ENCODE data around the gene CERK. TPM values are rescaled to one million over a fixed set of nuclear protein-coding genes. Genes with fewer than 3 reads are reported as not detected.

Gene CERK
- total RNA-seq, 2 experiments from 2014 or later = 38.1 to 41.3 TPM

- Mint-ChIP-seq H3K4me3 (peak overlapping the region; percentile 1), H3K27ac (peak overlapping the region; percentile 39), H3K36me3 (peaks cover 2% of the 10 kb centered on the region), H3K27me3 (no peaks in the 10 kb centered on the region), H3K4me1 (peaks cover 29% of the 10 kb centered on the region), H3K9me3 (no peaks in the 10 kb centered on the region)
- no peak for DNase-seq
Measured at GRCh38 chr22:46678003-46678657, 59.9 kb downstream of the CERK start.

DNA sequence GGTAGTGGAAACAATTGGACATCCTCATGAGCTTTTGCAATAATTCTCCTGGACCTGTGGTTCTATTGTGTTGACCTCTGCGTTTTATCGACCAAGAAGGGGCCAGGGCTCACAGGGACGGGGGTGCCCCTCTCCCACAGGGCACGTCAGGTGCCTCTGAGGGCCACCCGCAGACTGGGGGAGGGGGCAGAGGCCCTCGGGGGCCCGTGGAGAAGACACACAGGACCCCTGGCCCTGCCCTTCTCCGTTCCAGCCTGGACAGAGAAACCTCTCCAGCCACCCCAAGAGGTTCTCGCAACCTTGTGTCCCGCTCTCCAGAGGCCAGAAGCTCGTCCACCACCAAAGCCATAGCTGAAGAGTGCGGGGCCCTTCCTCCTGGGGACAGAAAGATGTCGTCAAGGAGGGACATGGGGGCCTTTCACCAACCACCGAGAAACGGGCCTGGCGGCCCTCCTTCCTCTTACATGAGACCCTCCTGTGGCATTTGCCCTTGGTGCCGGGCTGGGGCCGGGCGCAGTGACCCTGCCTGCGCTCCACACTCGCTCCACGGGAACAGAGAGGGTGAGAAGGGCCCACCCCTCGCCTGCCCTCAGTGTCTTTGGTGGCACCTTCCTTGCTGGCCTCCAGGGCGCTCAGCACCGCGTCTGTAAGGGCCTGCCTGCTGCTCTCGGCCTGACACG lies 60.6 kb downstream of the CERK start:
- Mint-ChIP-seq H3K27ac (peak overlapping the region; percentile 39), H3K9me3 (no peaks in the 10 kb centered on the region), H3K27me3 (no peaks in the 10 kb centered on the region), H3K4me3 (peak overlapping the region; percentile 1), H3K4me1 (peaks cover 33% of the 10 kb centered on the region), H3K36me3 (peaks cover 2% of the 10 kb centered on the region)
- DNase-seq = no peak

DNA sequence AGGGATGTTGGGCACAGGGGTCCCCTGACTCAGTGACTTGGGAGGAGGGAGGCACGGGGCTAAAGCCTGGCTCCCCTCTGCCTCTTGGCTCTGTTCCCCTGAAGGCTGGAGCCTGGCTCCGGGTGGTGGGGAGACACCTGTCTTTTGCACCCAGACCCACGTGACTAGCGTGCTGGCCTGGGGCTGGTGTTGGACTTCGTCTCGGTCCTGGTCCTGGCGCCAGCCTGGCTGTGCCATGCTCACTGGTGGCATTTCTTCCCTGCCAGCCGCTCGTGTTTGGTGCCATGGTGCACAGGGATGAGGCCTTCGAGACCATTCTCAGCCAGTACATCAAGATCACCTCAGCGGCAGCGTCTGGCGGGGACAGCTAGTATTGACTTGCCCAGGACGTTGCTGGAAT lies 61.2 kb downstream of the CERK start:
- peaks cover 2% of the 10 kb centered on the region for H3K36me3 Mint-ChIP-seq
- DNase-seq = no peak
- no peaks in the 10 kb centered on the region for H3K27me3 Mint-ChIP-seq
- H3K27ac Mint-ChIP-seq = no peak overlapping the region
- no peaks in the 10 kb centered on the region for H3K9me3 Mint-ChIP-seq
- H3K4me3 Mint-ChIP-seq = no peak overlapping the region
- H3K4me1 Mint-ChIP-seq = peaks cover 35% of the 10 kb centered on the region

- Mint-ChIP-seq H3K4me3 (no peak overlapping the region), H3K27ac (no peak overlapping the region), H3K4me1 (peaks cover 35% of the 10 kb centered on the region), H3K36me3 (peaks cover 2% of the 10 kb centered on the region), H3K27me3 (no peaks in the 10 kb centered on the region), H3K9me3 (no peaks in the 10 kb centered on the region)
- no peak for DNase-seq
Measured at GRCh38 chr22:46676479-46676878, 61.6 kb downstream of the CERK start.

DNA sequence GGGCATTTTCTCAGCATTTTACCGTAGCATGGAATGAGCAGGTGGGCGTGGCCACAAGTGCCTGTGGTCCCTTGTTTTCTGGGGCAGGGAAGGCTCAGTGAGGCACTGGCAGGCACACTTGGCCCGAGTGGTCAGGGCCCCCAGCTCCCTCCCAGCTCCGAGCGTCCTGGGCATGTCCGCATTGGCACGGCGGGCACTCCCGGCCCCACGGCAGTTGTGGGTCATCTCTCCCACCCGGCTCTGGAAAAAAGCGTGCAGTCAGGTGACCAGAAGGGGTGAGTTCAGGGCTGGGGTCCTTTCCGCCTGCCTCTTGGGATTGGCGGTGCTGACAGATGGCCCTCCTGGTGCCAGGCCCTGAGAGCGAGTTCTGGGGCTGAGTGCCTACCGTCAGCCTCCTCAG lies 62.1 kb downstream of the CERK start:
- no peaks in the 10 kb centered on the region for H3K9me3 Mint-ChIP-seq
- H3K27me3 Mint-ChIP-seq = no peaks in the 10 kb centered on the region
- DNase-seq = no peak
- H3K4me3 Mint-ChIP-seq = peak overlapping the region; percentile 85
- peaks cover 33% of the 10 kb centered on the region for H3K4me1 Mint-ChIP-seq
- peaks cover 2% of the 10 kb centered on the region for H3K36me3 Mint-ChIP-seq
- H3K27ac Mint-ChIP-seq = peak overlapping the region; percentile 92

GRCh38 chr22:46675479-46675878 lies 62.6 kb downstream of the CERK start:
- peak overlapping the region; percentile 85 for H3K4me3 Mint-ChIP-seq
- DNase-seq = no peak
- peaks cover 2% of the 10 kb centered on the region for H3K36me3 Mint-ChIP-seq
- peak overlapping the region; percentile 92 for H3K27ac Mint-ChIP-seq
- no peaks in the 10 kb centered on the region for H3K9me3 Mint-ChIP-seq
- no peaks in the 10 kb centered on the region for H3K27me3 Mint-ChIP-seq
- H3K4me1 Mint-ChIP-seq = peaks cover 33% of the 10 kb centered on the region

GRCh38 chr22:46674906-46675305 lies 63.1 kb downstream of the CERK start:
- H3K27me3 Mint-ChIP-seq = no peaks in the 10 kb centered on the region
- H3K27ac Mint-ChIP-seq = peak overlapping the region; percentile 92
- peaks cover 33% of the 10 kb centered on the region for H3K4me1 Mint-ChIP-seq
- H3K36me3 Mint-ChIP-seq = peaks cover 2% of the 10 kb centered on the region
- H3K4me3 Mint-ChIP-seq = peak overlapping the region; percentile 85
- H3K9me3 Mint-ChIP-seq = no peaks in the 10 kb centered on the region
- DNase-seq = no peak

DNA sequence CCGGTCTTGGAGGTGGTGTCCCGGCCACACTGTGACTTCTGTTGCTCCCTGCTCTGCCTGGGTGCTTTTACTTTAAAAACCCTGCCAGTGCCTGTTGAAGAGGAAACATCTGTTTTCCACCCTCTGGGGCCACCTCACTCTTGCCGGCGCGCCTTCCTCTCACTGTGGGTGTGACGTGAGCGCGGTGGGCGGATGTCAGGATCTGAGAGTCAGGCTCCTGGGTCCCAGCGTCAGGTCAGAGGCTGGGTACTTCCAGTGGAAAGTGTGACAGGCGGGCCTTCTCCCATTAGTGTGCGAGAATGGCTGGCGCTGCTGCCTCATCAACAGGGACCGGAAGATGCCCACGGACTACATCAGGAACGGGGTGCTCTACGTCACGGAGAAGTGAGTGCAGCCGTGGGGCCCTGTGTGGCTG lies 63.7 kb downstream of the CERK start:
- Mint-ChIP-seq H3K9me3 (no peaks in the 10 kb centered on the region), H3K27ac (peak overlapping the region; percentile 92), H3K27me3 (no peaks in the 10 kb centered on the region), H3K4me3 (peak overlapping the region; percentile 85), H3K36me3 (peaks cover 2% of the 10 kb centered on the region), H3K4me1 (peaks cover 33% of the 10 kb centered on the region)
- DNase-seq = peak; percentile 96

- H3K4me1 Mint-ChIP-seq = peaks cover 33% of the 10 kb centered on the region
- H3K9me3 Mint-ChIP-seq = no peaks in the 10 kb centered on the region
- peak overlapping the region; percentile 92 for H3K27ac Mint-ChIP-seq
- DNase-seq = peak; percentile 54
- no peaks in the 10 kb centered on the region for H3K27me3 Mint-ChIP-seq
- peak overlapping the region; percentile 85 for H3K4me3 Mint-ChIP-seq
- peaks cover 2% of the 10 kb centered on the region for H3K36me3 Mint-ChIP-seq
Measured at GRCh38 chr22:46673662-46674236, 64.3 kb downstream of the CERK start.

GRCh38 chr22:46673205-46673604 lies 64.8 kb downstream of the CERK start:
- H3K4me3 Mint-ChIP-seq = peak overlapping the region; percentile 85
- peak overlapping the region; percentile 92 for H3K27ac Mint-ChIP-seq
- peaks cover 33% of the 10 kb centered on the region for H3K4me1 Mint-ChIP-seq
- no peaks in the 10 kb centered on the region for H3K27me3 Mint-ChIP-seq
- no peak for DNase-seq
- H3K9me3 Mint-ChIP-seq = no peaks in the 10 kb centered on the region
- peaks cover 2% of the 10 kb centered on the region for H3K36me3 Mint-ChIP-seq

DNA sequence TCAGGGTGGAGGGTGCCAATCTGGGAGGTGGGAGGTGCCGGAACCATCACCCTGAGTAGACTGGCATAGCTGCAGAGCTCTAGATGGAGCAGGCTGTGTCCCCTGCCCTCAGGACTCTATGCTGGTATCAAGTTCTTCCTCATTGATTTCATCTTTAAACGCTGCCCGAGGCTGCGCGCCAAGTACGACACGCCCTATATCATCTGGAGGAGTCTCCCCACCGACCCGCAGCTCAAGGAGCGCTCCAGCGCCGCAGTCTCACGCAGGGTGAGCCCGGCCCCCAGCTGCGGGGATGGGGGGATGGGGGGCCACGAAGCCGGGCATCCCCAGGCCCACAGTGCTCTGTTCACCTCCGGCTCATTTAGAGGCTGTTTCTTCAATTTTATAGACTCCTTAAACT lies 65.3 kb downstream of the CERK start:
- no peak for DNase-seq
- Mint-ChIP-seq H3K9me3 (no peaks in the 10 kb centered on the region), H3K36me3 (peaks cover 2% of the 10 kb centered on the region), H3K27ac (peak overlapping the region; percentile 92), H3K27me3 (no peaks in the 10 kb centered on the region), H3K4me3 (no peak overlapping the region), H3K4me1 (peaks cover 30% of the 10 kb centered on the region)

DNA sequence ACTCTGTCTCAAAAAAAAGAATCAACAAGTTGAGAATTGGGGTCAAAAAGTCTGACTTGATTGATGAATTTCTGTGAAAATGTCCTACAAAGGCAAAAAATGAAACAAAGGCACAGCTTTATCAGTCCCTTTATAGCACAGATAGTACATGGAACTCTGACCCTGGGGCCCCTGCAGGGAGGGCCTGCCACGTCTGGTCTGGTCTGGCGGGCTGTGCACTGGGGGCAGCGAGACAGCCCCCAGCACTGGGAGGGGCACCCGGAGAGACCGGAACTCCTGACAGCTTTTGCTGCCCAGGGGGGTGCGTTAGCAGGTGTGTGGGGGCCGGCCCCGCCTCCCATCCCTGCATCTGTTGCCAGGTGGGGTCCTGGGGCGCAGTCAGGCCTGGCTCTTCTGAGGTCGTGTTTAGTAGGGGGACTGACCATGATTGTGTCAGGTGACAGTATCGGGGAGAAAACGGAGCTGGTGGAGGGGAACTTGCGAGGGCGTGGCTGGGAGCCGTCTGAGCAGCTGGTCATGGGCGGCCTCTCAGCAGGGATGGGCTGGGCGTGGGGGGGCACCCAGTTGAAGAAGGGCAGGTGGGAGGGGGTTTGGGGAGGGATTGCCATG lies 66.1 kb downstream of the CERK start:
- DNase-seq = no peak
- Mint-ChIP-seq H3K27me3 (no peaks in the 10 kb centered on the region), H3K27ac (no peak overlapping the region), H3K36me3 (peaks cover 2% of the 10 kb centered on the region), H3K4me1 (peaks cover 29% of the 10 kb centered on the region), H3K9me3 (no peaks in the 10 kb centered on the region), H3K4me3 (no peak overlapping the region)

GRCh38 chr22:46669201-46669600 lies 68.9 kb downstream of the CERK start:
- H3K9me3 Mint-ChIP-seq = no peaks in the 10 kb centered on the region
- no peaks in the 10 kb centered on the region for H3K27me3 Mint-ChIP-seq

GRCh38 chr22:46668116-46668515 lies 69.9 kb downstream of the CERK start:
- DNase-seq = no peak
- no peaks in the 10 kb centered on the region for H3K27me3 Mint-ChIP-seq

More at GRCh38 chr22:46669201-46669600, 68.9 kb downstream of the CERK start:
- H3K27ac Mint-ChIP-seq = no peak overlapping the region
- no peaks in the 10 kb centered on the region for H3K36me3 Mint-ChIP-seq
- H3K4me3 Mint-ChIP-seq = no peak overlapping the region
- no peak for DNase-seq
- H3K4me1 Mint-ChIP-seq = peaks cover 15% of the 10 kb centered on the region

DNA sequence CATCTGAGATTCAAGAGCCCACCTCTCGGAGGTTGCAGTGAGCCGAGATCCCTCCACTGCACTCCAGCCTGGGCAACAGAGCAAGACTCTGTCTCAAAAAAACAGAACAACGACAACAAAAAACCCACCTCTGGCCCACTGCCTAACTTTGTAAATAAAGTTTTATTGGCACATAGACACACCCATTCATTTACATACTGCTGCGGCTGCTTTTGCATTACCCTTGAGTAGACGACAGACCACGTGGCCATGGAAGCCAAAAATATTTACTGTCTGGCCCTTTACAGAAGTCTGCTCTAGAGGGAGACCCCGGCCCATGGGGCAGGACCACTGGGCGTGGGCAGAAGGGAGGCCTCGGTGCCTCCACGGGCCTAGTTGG lies 70.8 kb downstream of the CERK start:
- Mint-ChIP-seq H3K9me3 (no peaks in the 10 kb centered on the region), H3K27me3 (no peaks in the 10 kb centered on the region), H3K36me3 (no peaks in the 10 kb centered on the region), H3K4me1 (peaks cover under 1% of the 10 kb centered on the region), H3K27ac (no peak overlapping the region), H3K4me3 (no peak overlapping the region)
- DNase-seq = no peak

More at GRCh38 chr22:46668116-46668515, 69.9 kb downstream of the CERK start:
- H3K4me1 Mint-ChIP-seq = peaks cover 6% of the 10 kb centered on the region
- no peak overlapping the region for H3K27ac Mint-ChIP-seq
- no peaks in the 10 kb centered on the region for H3K36me3 Mint-ChIP-seq
- H3K4me3 Mint-ChIP-seq = no peak overlapping the region
- H3K9me3 Mint-ChIP-seq = no peaks in the 10 kb centered on the region

All from activated naive CD8-positive, alpha-beta T cell treated with anti-CD3 and anti-CD28 coated beads for 36 hours (primary cell).